NCI-H524 treated with DMSO at 0.1 percent for 48 hours (cell line): ENCODE data around the gene PIF1.
"Not testable (repeated sequence)": the region's sequence is repeated elsewhere in the genome, so short reads cannot be mapped to it uniquely, and the experiment has no call there.

Source experiments
- DNase-seq: peaks from one replicate; lab custom pipeline; 2025; lab: John Stamatoyannopoulos, UW

The PIF1 gene

GRCh38 chr15:64847016-64847415, 21.6 kb upstream of the PIF1 start:
- no peak for DNase-seq

GRCh38 chr15:64845831-64846595, 20.6 kb upstream of the PIF1 start:
- no peak for DNase-seq

GRCh38 chr15:64845183-64845611, 19.8 kb upstream of the PIF1 start:
- DNase-seq = no peak

- DNase-seq = no peak
Observed at GRCh38 chr15:64844576-64845145, 19.2 kb upstream of the PIF1 start.

GRCh38 chr15:64843991-64844390, 18.5 kb upstream of the PIF1 start:
- no peak for DNase-seq

- DNase-seq = no peak
Observed at GRCh38 chr15:64842986-64843561, 17.6 kb upstream of the PIF1 start.

GRCh38 chr15:64842096-64842939, 16.9 kb upstream of the PIF1 start:
- DNase-seq = no peak

GRCh38 chr15:64841344-64842095, 16.1 kb upstream of the PIF1 start, which contains the start of gene PLEKHO2:
Gene PLEKHO2 (plus strand): TSS chr15:64841915. CDS start chr15:64842017, 102 bp downstream.
- peak; percentile 72 for DNase-seq

- DNase-seq = no peak
Observed at GRCh38 chr15:64841060-64841343, 15.6 kb upstream of the PIF1 start.

- no peak for DNase-seq
Observed at GRCh38 chr15:64837502-64837901, 12.1 kb upstream of the PIF1 start.

- DNase-seq = no peak
Observed at GRCh38 chr15:64836023-64836536, 10.6 kb upstream of the PIF1 start.

GRCh38 chr15:64833690-64834089, 8.2 kb upstream of the PIF1 start:
- no peak for DNase-seq

- no peak for DNase-seq
Observed at GRCh38 chr15:64828985-64829384, 3.5 kb upstream of the PIF1 start.

GRCh38 chr15:64824929-64825430, 467 bp downstream of the PIF1 start:
- no peak for DNase-seq

GRCh38 chr15:64816452-64816851, 9.0 kb downstream of the PIF1 start:
- no peak for DNase-seq

GRCh38 chr15:64814965-64815364, 10.5 kb downstream of the PIF1 start:
- DNase-seq = not testable (repeated sequence)

- DNase-seq = not testable (repeated sequence)
Observed at GRCh38 chr15:64814283-64814682, 11.2 kb downstream of the PIF1 start.

- no peak for DNase-seq
Observed at GRCh38 chr15:64813075-64813474, 12.4 kb downstream of the PIF1 start.

- no peak for DNase-seq
Observed at GRCh38 chr15:64810497-64811326, 14.7 kb downstream of the PIF1 start.
